ENCODE results near the gene AQP9.

Gene AQP9

GRCh38 chr15:58136731-58137130 lies 1.4 kb upstream of the AQP9 start:
- no peak overlapping the region for H3K4me3 ChIP-seq (ENCODE audit: low read depth, low read length)
- DNase-seq (ENCODE audit: low read depth) = no peak
- TF ChIP-seq CTCF (IDR thresholded peaks at IDR 0.05; ENCODE audit: low read depth, low read length, missing control alignments) = no peak
- in situ Hi-C loops (cut with HindIII; ENCODE audit: low sequenced_read_pairs) = no loop called here

GRCh38 chr15:58137686-58138085 lies 495 bp upstream of the AQP9 start:
- H3K4me3 ChIP-seq (ENCODE audit: low read depth, low read length) = no peak overlapping the region

GRCh38 chr15:58139276-58139988 lies 1.3 kb downstream of the AQP9 start:
- in situ Hi-C loops (cut with HindIII; ENCODE audit: low sequenced_read_pairs) = no loop called here

More at GRCh38 chr15:58137686-58138085, 495 bp upstream of the AQP9 start:
- in situ Hi-C loops (cut with HindIII; ENCODE audit: low sequenced_read_pairs) = no loop called here
- no peak for DNase-seq (ENCODE audit: low read depth)
- TF ChIP-seq CTCF (IDR thresholded peaks at IDR 0.05; ENCODE audit: low read depth, low read length, missing control alignments) = no peak

GRCh38 chr15:58139989-58140522 lies 1.9 kb downstream of the AQP9 start:
- in situ Hi-C loops (cut with HindIII; ENCODE audit: low sequenced_read_pairs) = no loop called here
- H3K4me3 ChIP-seq (ENCODE audit: low read depth, low read length) = no peak overlapping the region
- no peak for DNase-seq (ENCODE audit: low read depth)
- no peak for TF ChIP-seq CTCF (IDR thresholded peaks at IDR 0.05; ENCODE audit: low read depth, low read length, missing control alignments)

More at GRCh38 chr15:58139276-58139988, 1.3 kb downstream of the AQP9 start:
- TF ChIP-seq CTCF (IDR thresholded peaks at IDR 0.05; ENCODE audit: low read depth, low read length, missing control alignments) = no peak
- DNase-seq (ENCODE audit: low read depth) = no peak
- no peak overlapping the region for H3K4me3 ChIP-seq (ENCODE audit: low read depth, low read length)

- DNase-seq (ENCODE audit: low read depth) = no peak
- no peak for TF ChIP-seq CTCF (IDR thresholded peaks at IDR 0.05; ENCODE audit: low read depth, low read length, missing control alignments)
- no peak overlapping the region for H3K4me3 ChIP-seq (ENCODE audit: low read depth, low read length)
- in situ Hi-C loops (cut with HindIII; ENCODE audit: low sequenced_read_pairs) = no loop called here
Observed at GRCh38 chr15:58141894-58142293, 3.7 kb downstream of the AQP9 start.

GRCh38 chr15:58142827-58143461 lies 4.8 kb downstream of the AQP9 start:
- no peak for DNase-seq (ENCODE audit: low read depth)
- no peak for TF ChIP-seq CTCF (IDR thresholded peaks at IDR 0.05; ENCODE audit: low read depth, low read length, missing control alignments)
- no peak overlapping the region for H3K4me3 ChIP-seq (ENCODE audit: low read depth, low read length)
- in situ Hi-C loops (cut with HindIII; ENCODE audit: low sequenced_read_pairs) = no loop called here

All from astrocyte of the cerebellum (primary cell).